8988T (cell line): ENCODE measurements around the gene PLXNA1.
A peak's percentile ranks its signal among the peaks of the same experiment; 100 is the strongest.

Source experiments
- DNase-seq: peaks from one replicate; pipeline ENCODE4 v3.0.0; 2011

The PLXNA1 gene

DNA sequence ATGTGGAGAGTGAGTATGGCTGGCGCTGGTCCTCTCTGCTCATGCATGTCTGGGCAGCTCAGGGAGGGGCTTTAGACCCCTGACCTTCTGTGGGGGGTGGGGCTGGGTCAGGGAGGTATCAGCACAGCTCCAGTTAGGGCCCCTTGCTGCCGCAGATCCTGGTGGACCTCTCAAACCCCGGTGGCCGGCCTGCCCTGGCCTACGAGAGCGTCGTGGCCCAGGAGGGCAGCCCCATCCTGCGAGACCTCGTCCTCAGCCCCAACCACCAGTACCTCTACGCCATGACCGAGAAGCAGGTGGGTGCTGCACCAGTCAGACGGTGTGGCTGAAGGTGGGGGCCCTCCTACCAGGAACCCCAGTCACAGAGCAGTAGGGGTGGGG, 20.2 kb downstream of the PLXNA1 start:
- DNase-seq, result no peak

DNA sequence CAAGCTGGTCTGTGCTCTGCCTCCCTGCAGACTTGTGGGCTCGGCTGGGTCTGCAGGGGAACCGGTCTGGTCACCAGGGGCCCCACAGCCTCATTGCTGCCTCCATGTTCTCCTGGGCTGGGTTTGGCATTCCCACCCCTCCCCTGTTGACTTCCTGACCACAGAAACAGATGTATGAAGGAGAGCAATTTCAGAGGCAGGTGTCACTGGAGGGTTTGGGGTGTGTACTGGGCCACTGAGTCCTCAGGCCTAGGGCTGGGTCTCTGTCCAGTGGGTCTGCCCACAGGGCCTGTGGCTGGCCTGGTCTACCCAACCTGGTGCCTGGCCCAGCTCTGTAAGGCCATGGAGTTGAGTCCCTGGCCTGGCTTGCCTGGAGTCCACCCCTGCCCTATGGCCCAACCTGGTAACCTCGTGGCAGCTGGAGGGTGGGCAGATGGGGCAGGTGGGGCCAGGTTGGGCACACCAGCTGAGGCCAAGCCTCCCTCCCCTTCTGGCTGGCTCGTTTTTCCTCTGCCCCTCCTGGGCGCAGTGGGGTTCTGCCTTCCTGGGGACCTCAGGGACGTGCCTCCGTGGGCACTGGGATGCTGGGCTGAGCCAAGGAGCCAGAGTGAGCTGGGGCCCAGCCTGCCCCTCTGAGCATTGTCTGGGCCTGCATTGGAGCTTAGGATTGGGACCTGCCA, 20.8 kb downstream of the PLXNA1 start:
- DNase-seq, result no peak

DNA sequence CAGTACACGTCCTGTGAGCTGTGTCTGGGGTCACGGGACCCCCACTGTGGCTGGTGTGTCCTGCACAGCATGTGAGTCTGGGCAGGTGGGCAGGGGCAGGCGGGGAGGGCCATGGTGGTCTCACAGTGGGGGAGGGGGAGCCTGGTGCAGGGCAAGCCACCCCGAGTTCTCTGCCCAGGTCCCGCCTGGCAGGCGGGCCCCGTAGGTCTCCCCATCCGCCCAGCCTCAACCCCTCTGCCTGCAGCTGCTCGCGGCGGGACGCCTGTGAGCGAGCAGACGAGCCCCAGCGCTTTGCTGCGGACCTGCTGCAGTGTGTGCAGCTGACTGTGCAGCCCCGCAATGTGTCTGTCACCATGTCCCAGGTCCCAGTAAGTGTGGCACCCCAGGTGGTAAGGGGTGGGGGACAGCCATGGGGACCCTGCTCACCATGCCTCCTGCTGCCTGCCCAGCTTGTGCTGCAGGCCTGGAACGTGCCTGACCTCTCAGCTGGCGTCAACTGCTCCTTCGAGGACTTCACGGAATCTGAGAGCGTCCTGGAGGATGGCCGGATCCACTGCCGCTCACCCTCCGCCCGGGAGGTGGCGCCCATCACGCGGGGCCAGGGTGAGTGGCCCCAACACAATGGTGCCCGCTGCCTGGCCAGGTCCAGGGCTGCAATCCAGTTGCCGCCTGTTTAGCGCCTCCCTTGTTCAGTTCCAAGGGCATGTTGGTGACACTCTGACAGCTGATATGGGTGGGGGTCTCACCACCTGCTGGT, 21.9 kb downstream of the PLXNA1 start:
- peak; percentile 92 for DNase-seq

DNA sequence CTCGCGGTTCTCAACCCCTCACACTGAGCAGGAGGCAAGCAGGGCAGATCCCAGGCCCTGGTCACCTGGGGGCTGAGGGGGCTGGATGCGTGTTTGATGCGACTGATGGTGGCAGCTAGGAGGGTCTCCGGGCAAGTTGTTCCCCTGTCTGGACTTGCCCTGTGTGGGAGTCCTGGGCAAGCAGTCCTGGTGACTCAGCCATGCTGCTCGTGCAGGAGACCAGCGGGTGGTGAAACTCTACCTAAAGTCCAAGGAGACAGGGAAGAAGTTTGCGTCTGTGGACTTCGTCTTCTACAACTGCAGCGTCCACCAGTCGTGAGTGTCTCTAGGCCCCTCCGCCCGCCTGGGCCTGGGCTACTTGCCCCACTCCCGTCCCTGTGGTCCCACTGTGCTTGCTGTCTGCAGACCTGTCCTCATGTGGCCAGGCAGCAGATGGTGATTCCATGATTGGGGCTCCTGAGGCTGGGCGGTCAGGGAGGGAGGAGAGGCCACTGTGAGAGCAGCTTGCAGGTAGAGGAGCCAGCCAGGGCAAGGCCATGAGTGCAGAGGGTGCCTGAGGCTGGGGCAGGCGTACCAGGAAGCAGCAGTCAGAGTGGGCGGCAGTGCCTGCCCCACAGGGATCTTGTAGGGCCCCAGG, 23.1 kb downstream of the PLXNA1 start:
- DNase-seq, result no peak

DNA sequence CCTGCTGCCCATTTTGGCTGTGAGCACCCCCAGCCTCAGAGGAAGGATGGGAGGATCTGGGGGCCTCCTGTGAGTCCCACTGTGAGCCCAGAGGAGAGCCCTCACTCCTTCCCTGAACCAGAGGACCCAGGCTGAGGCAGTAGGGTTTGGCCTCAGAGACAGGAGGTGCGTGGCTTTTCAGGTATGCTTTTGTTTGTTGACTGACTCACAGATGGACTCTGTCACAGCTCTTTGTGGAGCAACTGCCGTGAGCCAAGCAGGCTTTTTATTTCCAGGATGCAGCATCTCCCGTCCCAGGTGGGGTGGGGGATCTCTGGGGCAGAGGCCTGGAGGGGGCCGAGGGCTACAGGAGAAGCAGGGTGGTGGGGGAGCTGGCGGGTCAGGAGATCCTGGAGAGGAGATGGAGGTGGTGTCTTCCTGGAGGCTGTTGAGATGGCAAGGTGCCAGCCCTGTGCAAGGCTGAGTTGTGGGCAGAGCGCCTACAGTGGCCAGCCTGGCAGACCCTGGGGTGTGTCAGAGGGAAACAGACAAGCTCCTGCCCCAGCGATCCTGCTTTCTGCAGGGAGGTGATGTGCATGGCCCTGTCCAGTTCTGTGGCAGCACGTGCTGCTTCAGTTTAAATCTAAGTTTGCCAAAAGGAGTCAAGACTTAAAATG, 24.0 kb downstream of the PLXNA1 start:
- no peak for DNase-seq

DNA sequence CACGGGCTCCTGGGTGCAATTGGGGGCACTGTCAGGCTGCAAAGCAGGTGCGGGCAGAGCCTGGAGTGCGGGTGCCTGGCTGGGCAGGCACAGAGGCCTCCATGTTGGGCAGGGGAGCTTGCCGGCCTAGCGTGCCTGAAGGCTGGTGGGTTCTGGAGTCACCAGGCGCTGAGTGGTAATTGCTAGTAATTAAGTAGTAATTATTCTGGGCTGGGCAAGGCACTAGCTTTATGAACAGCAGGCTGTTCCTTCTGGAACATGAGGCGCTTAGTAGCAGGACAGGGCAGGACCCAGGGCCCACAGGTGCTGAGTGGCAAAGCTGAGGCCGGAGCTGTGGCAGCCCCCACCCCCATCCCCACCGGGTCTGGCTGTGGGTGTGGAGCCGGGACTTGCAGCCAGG, 25.3 kb downstream of the PLXNA1 start:
- DNase-seq, result no peak

DNA sequence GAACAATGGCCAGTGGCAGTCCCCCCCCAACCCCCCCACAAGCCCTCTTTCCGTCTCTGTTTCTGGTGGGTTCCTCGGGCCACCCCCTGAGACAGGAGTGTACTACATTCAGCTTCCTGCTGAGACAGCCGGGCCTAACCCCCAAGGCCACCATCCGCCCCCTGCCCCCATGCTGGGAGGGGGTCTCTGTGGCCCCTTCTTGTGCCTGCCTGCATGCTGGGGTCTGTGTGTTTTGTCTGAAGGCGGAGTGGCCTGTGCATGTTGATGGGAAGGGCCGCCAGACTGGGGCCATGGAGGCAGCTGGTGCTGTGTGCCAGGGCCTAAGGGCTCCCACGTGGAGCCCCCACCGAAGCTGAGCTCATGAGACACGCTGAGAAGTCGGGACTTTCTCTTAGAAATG, 26.6 kb downstream of the PLXNA1 start:
- no peak for DNase-seq

DNA sequence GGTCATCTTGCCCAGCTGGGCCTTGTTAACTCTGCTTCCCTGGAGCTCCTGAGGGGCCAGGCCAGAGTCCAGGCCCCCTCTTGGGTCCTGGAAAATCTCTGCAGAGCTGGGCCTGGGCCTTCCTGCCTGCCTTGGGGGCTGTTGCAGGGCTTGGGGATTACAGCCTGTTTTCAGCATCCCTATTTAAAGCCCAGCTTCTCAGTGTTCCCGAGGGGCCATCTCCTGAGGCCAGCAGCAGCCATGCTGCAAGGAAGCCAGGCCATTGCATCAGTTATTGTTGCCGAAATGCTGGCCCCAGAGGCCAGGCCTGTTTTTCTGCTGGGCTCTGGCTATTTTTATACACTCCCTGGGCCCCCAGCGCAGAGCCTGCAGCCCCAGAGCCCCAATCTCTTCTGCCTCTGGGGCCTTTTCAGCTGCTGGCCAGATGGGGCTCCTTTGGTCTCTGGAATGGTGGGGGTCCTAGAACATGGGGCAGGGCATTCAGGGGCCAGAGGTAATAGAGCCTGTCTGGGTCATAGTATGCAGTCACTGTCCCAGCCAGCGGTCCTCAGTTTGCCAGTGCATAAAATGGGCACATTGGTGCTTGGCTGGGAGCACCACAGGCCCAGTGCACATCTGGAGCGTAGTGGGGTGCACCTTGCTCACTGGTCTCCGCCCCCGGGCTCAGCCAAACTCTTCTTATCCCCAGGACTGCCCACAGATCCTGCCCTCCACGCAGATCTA, 28.5 kb downstream of the PLXNA1 start:
- DNase-seq, result no peak

DNA sequence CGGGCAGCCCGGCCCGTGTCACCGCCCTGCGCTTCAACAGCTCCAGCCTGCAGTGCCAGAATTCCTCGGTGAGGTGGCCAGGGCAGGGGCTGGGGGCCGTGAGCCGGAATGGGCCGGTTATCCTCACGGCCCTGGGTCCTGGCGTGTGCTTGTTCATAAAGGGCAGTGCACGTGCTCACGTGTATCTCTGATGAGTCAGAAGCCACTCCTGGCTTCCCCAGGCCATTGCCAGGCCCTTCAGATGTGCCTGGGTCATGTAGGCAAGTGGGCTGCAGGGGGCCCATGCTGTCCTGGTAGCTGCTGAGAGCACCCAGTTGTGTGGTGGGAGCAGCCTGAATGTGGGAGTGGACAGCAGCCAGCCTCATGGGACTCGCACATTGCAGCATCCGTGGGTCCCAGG, 29.2 kb downstream of the PLXNA1 start:
- DNase-seq, result peak; percentile 66

DNA sequence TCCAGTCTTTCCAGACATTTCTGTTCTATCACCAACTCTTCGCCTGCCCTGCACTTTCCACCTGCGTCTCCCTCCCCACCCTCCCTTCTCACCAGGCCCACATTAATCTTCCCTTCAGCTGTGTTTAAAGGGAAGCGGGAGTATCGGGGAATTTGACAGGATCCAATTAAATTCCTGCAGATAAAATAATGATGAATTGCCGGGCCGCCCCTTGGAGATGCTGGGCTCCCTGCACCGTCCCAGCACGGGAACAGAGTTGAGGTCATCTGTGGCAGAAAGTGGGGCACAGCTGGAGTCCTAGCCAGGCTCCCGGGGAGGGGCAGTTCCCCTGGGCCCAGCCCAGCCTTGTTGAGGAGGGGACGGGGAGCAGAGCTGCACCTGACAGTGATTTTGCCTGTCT, 30.3 kb downstream of the PLXNA1 start:
- DNase-seq, result no peak

DNA sequence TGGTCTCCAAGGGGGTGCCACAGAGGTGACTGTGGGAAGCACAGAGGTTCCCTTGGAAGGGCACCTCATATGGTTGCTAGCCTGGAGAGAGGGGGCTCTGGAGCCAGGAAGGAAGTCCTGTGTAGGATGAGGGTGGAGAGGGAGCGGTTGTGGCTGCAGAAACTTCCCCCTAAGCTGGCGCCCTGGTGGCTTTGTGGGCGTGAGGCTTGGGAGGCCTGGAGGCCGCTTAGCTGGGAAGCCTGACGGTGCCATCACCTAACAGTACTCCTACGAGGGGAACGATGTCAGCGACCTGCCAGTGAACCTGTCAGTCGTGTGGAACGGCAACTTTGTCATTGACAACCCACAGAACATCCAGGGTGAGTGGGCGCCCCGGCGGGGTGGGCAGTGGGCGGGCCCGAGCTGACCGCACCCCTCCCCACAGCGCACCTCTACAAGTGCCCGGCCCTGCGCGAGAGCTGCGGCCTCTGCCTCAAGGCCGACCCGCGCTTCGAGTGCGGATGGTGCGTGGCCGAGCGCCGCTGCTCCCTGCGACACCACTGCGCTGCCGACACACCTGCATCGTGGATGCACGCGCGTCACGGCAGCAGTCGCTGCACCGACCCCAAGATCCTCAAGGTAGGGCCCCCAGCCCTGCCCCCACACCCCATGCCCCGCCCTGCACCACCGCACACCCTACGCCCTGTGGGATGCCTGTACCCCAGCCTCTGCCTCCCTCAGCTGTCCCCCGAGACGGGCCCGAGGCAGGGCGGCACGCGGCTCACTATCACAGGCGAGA, 31.0 kb downstream of the PLXNA1 start:
- no peak for DNase-seq

DNA sequence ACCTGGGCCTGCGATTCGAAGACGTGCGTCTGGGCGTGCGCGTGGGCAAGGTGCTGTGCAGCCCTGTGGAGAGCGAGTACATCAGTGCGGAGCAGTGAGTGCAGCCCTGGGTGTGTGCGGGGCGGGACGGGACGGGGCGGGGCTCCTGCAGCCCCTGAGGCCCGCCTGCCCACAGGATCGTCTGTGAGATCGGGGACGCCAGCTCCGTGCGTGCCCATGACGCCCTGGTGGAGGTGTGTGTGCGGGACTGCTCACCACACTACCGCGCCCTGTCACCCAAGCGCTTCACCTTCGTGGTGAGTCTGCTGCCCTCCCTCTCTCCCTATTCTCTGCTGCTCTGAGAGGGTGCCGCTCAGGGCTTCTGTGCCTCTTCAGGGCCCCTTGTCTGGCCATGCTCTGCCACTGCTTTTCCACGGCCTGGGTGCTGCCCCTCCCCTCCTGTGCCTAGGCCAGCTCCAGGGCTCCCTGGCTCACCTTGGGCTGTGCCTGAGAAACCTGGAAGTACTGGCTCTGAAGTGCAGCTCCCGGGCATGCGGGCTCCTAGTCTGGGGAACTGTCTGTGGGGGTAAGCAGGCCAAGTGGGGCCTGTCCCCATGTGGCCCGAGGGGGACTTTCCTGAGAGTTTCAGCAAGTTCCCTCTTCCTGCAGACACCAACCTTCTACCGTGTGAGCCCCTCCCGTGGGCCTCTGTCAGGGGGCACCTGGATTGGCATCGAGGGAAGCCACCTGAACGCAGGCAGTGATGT, 31.8 kb downstream of the PLXNA1 start:
- DNase-seq, result no peak

DNA sequence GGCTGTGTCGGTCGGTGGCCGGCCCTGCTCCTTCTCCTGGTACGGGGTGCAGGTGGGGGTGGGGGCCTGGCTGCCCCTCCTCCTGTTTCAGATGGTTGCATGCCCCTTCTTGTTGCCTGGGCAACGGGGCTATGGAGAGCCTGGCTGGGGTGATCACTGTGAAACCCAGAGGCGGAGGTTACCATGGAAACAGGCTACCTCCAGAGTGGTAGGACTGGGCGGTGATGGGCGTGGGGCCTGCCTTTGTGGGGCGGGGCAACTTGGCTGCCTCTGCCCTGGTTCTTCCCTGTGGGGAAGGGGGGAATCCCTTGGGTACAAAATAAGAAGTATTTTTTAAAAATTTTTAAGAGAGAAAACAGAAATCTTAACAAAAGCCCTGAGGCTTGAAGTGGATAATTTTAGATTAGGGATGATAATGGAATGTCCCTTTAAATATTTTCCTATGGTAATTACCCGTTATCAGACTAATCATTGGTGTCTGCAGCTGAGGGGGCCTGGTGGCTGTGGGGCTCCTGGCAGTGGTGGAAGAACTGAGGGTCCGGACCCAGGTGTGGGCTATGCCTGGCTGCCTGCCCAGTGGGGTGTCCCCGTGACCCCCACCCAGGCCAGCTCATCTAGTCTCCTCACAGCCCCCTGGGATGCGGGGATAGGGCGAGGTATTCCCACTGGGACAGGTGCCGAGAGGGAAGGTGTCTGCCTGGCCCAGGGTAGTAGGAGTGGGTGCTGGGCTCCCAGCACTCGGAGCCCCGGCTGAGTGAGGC, 32.5 kb downstream of the PLXNA1 start:
- DNase-seq, result no peak

DNA sequence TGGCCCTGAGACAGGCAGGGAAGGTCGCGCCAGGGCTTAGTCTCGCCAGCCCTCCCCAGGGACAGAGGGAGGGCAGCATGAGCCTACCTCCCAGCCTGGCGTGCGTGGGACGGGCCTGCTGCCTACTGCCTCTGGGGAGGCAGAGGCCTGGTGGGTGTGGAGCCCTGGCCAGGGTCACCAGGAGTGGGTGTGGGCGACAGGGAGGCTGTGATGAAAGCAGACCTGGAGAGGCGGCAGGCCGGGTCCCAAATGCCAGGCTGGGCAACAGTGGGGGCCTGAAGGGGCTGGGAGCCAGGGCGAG, 33.1 kb downstream of the PLXNA1 start:
- no peak for DNase-seq

DNA sequence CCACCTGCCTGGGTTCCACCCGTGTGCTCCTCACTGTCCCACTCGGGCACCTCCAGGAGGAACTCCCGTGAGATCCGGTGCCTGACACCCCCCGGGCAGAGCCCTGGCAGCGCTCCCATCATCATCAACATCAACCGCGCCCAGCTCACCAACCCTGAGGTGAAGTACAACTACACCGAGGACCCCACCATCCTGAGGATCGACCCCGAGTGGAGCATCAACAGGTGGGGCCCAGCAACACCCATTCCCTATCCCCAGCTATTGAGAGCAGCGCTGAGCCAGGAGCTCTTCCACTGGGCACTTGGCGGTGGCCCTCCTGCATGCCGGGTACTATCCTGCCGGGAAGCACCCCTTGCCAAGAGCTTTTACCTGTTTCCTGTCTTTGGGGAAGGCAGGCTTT, 33.5 kb downstream of the PLXNA1 start:
- DNase-seq, result no peak

DNA sequence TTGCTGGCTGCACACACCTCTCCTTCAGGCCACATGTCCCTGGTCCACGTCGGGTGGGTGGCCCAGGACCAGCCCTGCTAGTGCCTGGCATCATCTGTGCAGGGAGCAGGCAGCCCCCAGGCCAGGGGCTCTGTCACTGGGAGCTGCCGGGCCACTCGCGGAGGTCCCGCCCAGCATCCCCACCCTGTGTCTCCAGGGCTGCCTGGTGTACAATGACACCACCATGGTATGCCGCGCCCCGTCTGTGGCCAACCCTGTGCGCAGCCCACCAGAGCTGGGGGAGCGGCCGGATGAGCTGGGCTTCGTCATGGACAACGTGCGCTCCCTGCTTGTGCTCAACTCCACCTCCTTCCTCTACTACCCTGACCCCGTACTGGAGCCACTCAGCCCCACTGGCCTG, 34.3 kb downstream of the PLXNA1 start:
- DNase-seq, result no peak

DNA sequence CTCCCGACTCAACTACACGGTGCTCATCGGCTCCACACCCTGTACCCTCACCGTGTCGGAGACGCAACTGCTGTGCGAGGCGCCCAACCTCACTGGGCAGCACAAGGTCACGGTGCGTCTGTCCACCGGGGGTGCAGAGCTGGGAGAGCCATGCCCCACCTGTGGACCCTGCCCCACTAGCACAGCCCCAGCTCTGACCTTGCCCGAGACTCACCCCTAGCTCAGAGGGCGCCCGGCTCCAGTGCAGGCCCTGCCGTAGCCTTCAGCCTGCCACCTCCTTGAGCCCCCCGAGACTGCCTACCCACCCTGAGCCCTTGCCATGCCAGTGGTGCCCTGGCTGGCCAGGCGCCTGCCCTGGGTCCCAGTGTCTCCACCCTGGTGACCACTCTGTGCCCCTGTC, 34.9 kb downstream of the PLXNA1 start:
- no peak for DNase-seq

DNA sequence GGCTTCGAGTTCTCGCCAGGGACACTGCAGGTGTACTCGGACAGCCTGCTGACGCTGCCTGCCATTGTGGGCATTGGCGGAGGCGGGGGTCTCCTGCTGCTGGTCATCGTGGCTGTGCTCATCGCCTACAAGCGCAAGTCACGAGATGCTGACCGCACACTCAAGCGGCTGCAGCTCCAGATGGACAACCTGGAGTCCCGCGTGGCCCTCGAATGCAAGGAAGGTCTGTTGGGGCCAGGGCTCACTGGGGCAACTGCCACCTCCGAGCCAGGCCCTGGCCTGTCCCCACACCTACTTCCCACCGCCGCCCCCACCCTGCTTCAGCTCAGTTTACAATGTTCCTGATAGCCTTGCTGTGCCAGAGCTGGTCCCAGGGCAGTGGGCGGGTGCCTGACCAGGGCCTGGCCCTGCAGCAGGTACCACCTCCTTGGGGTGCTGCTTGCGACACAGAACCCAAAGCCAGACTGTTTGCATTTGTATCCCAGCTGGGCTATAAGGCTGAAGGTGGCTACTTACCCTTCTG, 35.5 kb downstream of the PLXNA1 start:
- DNase-seq, result no peak

DNA sequence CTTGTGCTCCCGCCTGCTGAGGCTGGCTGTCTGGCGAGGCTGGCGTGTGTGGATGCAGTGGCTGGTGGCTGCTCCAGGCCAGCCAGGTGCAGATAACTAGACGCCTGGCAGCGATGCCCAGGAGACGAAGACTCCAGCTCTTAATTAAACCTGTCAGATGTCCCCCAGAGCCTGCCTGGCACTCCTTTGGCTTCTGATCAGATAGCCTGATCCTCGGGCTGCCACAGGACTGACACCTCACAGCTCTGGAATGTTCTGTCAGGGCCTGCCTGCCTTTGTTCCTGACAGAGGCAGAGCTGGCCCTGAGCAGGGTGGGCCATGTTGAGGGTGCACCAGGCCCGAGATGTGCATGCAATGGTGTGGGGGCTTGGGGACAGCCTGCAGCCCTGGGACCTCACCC, 36.5 kb downstream of the PLXNA1 start:
- DNase-seq, result peak; percentile 91

DNA sequence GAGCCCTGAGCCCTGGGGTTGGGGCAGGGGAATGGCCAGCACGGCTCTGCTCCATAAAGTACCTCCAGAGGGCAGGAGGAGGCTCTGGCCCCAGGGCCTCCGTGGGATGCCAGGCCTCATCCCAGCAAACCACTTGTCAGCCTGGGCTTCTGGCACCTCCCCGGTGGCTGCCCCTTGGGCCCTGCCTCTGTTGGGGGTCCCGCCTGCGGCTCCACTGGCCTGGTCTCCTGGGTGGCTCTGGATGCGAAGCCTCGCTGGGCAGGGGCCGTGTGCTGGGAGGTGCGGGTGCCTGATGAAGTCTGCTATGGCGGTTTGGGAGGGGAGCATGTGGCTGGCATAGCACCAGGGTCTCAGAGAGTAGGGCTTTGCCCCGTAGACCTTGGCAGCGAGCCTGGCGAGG, 37.6 kb downstream of the PLXNA1 start:
- no peak for DNase-seq

DNA sequence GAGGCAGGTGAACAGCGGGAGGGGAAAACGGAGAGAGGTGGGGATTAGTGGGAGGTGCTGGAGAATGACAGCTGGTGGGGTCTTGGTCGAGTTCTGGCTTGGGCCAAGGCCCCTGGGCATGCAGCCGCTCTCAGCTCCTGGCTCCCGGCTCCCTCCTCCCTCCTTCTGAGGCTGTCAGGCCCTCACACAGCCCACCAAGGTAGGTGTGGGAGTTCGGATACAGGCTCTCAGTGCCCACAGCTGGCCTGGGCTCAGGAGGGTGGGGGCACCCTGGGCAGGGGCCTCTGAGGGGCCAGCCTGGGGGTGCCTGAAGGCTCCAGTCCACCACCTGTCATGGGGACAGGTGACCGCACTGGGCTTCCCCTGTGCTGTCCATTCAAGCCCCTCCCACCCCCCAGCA, 39.9 kb downstream of the PLXNA1 start:
- no peak for DNase-seq
